NCI-H69 (cell line): ENCODE data around the gene TCTN2.

Experiments
- DNase-seq: peaks from one replicate; lab custom pipeline; 2025; lab: John Stamatoyannopoulos, UW

The TCTN2 gene

GRCh38 chr12:123741937-123742572 is 71.1 kb downstream of the TCTN2 start:
- DNase-seq, result no peak

DNA sequence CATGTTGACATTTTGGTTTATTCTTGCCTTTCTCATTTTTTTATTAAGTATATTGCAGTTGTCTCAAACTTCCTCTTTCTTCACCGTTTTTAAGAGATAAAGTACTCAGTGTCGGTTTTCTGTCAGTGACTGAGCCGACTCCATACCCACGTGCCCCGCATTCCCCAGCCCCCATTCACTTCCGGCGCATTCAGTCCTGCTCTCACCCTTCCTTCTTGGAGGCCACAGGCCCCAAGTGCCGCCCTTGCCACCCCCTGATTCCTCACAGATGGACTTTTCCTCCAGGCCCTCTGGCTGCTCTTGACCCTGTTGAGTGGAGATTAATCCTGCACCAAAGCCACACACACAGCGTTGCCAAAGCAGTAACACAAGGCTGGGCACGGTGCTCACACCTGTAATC is 72.1 kb downstream of the TCTN2 start:
- DNase-seq, result no peak

DNA sequence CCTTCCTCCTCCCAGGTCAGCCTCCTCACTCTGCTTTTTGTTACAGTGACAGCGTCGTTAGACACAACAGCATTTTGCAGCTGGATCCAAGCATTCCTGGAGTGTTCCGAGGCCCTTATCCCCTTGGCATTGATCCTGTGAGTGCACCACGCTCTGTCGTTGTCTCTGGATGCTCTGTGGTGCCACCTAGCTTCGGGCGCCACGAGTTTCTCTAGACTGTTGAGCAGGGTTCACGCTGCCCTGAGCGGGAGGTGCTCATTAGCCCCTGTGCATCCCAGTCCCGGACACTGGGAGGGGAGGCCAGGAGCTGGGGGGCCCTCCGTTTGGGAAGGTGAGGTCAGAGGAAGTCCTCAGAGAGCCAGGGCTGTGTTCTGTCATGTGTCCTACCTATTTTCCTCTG is 73.9 kb downstream of the TCTN2 start:
- no peak for DNase-seq

- no peak for DNase-seq
These were observed 76.4 kb downstream of the TCTN2 start for GRCh38 chr12:123747309-123747708.

- no peak for DNase-seq
These were observed 77.2 kb downstream of the TCTN2 start for GRCh38 chr12:123748161-123748560.

DNA sequence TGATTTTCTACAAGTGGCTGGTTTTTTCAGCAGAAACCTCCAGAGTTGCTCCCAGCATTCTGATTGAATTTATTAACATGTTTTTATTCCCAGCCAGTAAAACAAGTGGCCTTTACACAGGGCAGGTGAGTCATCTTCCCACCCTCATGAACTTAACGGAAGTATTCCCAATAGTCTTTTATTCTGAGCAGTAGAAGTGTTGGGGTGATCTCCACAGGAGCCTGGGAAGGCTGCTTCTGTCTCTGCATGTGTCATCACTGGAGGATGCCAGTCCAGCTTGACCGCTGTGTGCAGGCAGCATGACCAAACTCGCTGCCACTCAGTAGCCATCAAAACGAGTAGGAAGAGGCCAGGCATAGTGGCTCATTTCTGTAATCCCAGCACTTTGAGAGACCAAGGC is 77.7 kb downstream of the TCTN2 start:
- no peak for DNase-seq

GRCh38 chr12:123749355-123749754 is 78.4 kb downstream of the TCTN2 start:
- no peak for DNase-seq

DNA sequence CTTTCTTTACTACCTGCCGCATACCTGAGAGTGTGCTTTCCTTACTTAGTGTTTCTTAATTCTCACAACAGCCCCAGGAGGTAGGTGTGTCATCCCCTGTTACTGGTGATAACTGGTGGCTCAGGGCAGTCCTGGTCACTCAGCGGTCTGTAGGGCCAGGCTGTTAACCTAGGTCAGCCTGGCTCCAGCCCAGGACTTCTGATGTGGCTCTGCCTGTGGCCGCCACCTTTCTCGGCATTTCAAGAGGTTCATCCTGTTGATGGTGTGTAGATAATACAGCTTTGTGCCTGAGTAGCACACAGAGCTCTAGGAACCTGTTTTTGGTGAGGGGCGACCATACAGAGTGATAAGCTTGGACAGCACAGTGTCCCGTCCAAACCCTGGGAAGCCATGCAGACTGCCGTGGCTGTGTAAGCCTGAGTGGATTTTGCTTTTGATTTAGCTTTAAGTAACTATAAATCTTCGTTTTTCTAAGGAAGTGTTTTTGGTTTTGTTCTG is 79.3 kb downstream of the TCTN2 start:
- no peak for DNase-seq

DNA sequence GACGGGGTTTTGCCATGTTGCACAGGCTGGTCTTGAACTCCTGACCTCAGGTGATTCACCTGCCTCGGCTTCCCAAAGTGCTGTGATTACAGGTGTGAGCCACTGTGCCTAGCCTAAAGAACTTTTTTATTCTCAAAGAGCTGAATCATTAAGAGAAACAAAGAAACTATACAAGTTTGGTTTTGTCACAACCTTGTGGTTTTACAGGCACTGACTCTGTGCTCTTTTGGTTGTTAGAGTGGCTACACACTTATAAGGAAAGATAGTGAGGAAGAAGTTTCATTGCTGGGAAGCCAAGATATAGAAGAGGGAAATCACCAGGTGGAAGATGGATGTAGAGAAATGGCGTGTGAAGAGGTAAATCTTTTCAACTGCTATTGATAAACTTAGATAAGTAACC is 81.1 kb downstream of the TCTN2 start:
- no peak for DNase-seq

GRCh38 chr12:123754041-123754772 is 83.3 kb downstream of the TCTN2 start:
- DNase-seq, result no peak

- DNase-seq, result no peak
These were observed 86.6 kb downstream of the TCTN2 start for GRCh38 chr12:123757561-123757960.
